Choroid plexus epithelial cell (primary cell): ENCODE data around the gene HSPA9.

ENCODE experiments used
- DNase-seq: peaks from one replicate; pipeline ENCODE4 v3.0.0-alpha.2; 2010; ENCODE audit warnings: low read depth
- H3K4me3 ChIP-seq: 2 replicates; pipeline ENCODE4 v1.5.1; 2011; ENCODE audit warnings: low read depth, mild to moderate bottlenecking, control low read depth, low read length, moderate library complexity
- TF ChIP-seq, protein P1 (sequence below): conservative IDR thresholded peaks from 2 replicates; pipeline ENCODE4 v1.5.1; 2011; ENCODE audit warnings: low read depth, mild to moderate bottlenecking, control low read depth, inconsistent platforms, low read length, moderate library complexity

HSPA9 gene

GRCh38 chr5:138611678-138612218, 36.5 kb upstream of the HSPA9 start:
- H3K4me3 ChIP-seq, result peak overlapping the region; percentile 63
- peak; percentile 53 for DNase-seq
- TF ChIP-seq, protein P1, sequence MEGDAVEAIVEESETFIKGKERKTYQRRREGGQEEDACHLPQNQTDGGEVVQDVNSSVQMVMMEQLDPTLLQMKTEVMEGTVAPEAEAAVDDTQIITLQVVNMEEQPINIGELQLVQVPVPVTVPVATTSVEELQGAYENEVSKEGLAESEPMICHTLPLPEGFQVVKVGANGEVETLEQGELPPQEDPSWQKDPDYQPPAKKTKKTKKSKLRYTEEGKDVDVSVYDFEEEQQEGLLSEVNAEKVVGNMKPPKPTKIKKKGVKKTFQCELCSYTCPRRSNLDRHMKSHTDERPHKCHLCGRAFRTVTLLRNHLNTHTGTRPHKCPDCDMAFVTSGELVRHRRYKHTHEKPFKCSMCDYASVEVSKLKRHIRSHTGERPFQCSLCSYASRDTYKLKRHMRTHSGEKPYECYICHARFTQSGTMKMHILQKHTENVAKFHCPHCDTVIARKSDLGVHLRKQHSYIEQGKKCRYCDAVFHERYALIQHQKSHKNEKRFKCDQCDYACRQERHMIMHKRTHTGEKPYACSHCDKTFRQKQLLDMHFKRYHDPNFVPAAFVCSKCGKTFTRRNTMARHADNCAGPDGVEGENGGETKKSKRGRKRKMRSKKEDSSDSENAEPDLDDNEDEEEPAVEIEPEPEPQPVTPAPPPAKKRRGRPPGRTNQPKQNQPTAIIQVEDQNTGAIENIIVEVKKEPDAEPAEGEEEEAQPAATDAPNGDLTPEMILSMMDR, result no peak

GRCh38 chr5:138610918-138611677, 35.9 kb upstream of the HSPA9 start:
- H3K4me3 ChIP-seq, result peak overlapping the region; percentile 63
- TF ChIP-seq, protein P1, result peak; percentile 39
- DNase-seq, result peak; percentile 49

DNA sequence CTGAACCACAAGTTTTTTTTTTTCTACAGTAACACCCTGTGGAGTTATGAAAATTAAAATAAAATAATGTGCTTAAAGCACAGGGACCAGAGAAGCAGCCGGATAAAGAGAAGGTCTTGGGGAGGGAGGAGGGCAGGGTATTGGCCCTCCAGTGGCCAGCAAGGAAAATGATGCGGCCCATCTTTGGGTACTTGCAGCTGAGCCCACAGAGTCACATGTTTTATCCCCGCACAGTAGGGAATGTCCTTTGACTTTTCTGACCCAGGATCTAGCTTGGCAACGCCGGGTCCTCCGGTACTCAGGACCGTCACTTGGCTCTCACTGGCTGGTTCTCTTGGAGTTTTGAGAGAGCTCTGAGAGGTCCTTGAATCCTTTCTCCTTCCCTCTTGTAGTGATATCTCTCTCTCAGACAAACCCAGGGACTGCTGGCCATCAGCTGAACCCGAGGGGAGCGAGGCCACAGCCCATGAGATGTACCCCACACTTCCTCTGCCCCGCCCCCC, 35.3 kb upstream of the HSPA9 start:
- peak overlapping the region; percentile 63 for H3K4me3 ChIP-seq
- TF ChIP-seq, protein P1, result peak; percentile 57

GRCh38 chr5:138606378-138607064, 31.3 kb upstream of the HSPA9 start:
- TF ChIP-seq, protein P1, result no peak
- DNase-seq, result no peak

More for the DNA sequence above, 35.3 kb upstream of the HSPA9 start:
- DNase-seq, result peak; percentile 58

DNA sequence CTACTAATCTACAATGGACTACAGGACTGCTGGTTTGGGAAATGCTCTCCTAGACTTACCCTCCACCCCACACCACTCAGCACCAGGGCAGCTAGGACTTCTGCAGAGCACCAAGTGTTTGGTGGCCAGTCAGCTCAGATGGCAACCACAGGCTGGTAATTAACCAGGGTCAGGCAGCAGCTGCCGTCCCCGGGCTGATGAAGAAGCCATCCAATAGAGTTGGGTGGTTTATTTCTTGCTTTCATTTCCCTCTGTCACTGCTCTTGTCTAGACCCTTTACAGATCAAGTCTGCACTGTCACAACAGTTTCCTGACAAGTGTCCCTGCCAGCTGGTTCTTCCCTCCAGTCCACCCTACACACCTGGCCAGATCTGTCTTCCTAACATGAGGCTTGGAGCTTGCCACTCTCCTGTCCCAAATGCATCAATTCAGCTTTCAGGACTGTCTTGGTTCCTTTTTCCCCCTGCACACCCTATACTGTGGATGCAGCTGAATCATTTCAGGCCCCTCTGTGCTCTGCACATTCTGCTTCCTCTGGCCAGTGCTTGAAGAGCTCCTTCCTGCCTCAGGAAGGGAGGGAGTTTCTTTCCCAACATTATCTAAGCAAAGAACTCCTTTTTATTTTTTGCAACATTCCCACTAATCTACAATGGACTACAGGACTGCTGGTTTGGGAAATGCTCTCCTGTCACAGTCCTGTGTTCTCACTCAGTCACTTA, 30.2 kb upstream of the HSPA9 start:
- H3K4me3 ChIP-seq, result no peak overlapping the region
- TF ChIP-seq, protein P1, result no peak
- peak; percentile 12 for DNase-seq

More at GRCh38 chr5:138606378-138607064, 31.3 kb upstream of the HSPA9 start:
- H3K4me3 ChIP-seq, result no peak overlapping the region

DNA sequence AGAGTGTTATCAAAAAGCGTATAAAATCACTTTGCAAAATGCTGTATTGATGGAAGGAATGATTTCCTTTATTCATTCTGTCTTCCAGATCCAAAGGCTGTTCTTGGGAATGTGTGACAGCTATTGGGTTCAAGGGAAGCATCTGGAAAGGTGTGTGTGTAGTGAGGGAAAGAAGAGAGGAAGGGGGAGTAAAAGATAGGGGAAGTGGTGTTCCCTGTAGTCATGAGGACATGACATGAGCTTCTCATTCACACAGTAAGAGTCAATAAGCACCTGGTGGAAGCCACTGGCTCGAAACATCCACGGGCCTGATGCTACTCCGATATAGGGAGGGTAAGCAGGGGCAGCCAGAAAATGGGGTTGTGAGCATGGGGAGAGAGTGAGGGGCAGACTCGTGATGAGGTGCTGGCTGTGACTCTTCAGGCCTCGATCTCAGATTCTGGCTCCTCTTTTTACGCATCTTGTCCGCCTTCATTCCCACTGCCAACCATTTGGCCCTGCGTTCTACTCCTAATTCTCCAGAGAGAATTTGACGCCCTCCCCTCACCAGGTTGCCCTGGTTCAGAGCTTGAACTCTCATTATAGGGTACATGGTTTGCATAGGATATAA, 29.1 kb upstream of the HSPA9 start:
- no peak overlapping the region for H3K4me3 ChIP-seq
- TF ChIP-seq, protein P1, result no peak
- no peak for DNase-seq
